Measurements from ENCODE around the gene WNT3.

The WNT3 gene

GRCh38 chr17:46785696-46786095, 32.8 kb downstream of the WNT3 start:
- H3K27ac ChIP-seq, result no peak overlapping the region
- TF ChIP-seq CTCF (IDR thresholded peaks at IDR 0.05) (no peak), ZFX (IDR thresholded peaks at IDR 0.05; ENCODE audit: borderline replicate concordance) (no peak)

GRCh38 chr17:46783031-46783593, 35.4 kb downstream of the WNT3 start:
- H3K27ac ChIP-seq, result no peak overlapping the region
- no peak for TF ChIP-seq ZFX (IDR thresholded peaks at IDR 0.05; ENCODE audit: borderline replicate concordance)
- TF ChIP-seq CTCF (IDR thresholded peaks at IDR 0.05), result no peak

GRCh38 chr17:46782250-46782953, 36.1 kb downstream of the WNT3 start:
- no peak for TF ChIP-seq ZFX (IDR thresholded peaks at IDR 0.05; ENCODE audit: borderline replicate concordance)
- TF ChIP-seq CTCF (IDR thresholded peaks at IDR 0.05), result peak; percentile 86
- H3K27ac ChIP-seq, result no peak overlapping the region

- no peak overlapping the region for H3K27ac ChIP-seq
- no peak for TF ChIP-seq ZFX (IDR thresholded peaks at IDR 0.05; ENCODE audit: borderline replicate concordance)
- TF ChIP-seq CTCF (IDR thresholded peaks at IDR 0.05), result no peak
These were observed 38.5 kb downstream of the WNT3 start for GRCh38 chr17:46780003-46780373.

- no peak overlapping the region for H3K27ac ChIP-seq
- TF ChIP-seq ZFX (IDR thresholded peaks at IDR 0.05; ENCODE audit: borderline replicate concordance) (no peak), CTCF (IDR thresholded peaks at IDR 0.05) (no peak)
These were observed 40.3 kb downstream of the WNT3 start for GRCh38 chr17:46777943-46778915.

GRCh38 chr17:46776298-46777005, 42.0 kb downstream of the WNT3 start:
- TF ChIP-seq CTCF (IDR thresholded peaks at IDR 0.05), result no peak
- TF ChIP-seq ZFX (IDR thresholded peaks at IDR 0.05; ENCODE audit: borderline replicate concordance), result no peak
- no peak overlapping the region for H3K27ac ChIP-seq

All from 22Rv1 (cell line).